Lung (tissue), 12 donors: Measurements from ENCODE around the gene ETV6. TPM values are rescaled to one million over a fixed set of nuclear protein-coding genes. Genes with fewer than 3 reads are reported as not detected.
A peak's percentile ranks its signal among the peaks of the same experiment; 100 is the strongest.

Experiments used
- ATAC-seq: fragments of 200-7000 bp; cut with Tn5 transposase; one replicate; pipeline ENCODE4 v1.9.1; 2020; ENCODE audit warnings: moderate number of reproducible peaks; ENCODE audit not compliant: insufficient read depth, low FRiP score
- DNase-seq, 3 donors: peaks; one replicate each; pipeline ENCODE4 v3.0.0-alpha.2; 2013 to 2017
- H3K27ac ChIP-seq, 2 donors: one replicate each; pipeline ENCODE4 v1.5.1; 2013; ENCODE audit warnings: mild to moderate bottlenecking in 2 of 2, moderate library complexity in 2 of 2, control low read depth in 1 of 2, inconsistent platforms in 1 of 2, low read depth in 1 of 2, low read length in 1 of 2
- H3K27me3 ChIP-seq, 3 donors: one replicate each; pipeline ENCODE4 v1.5.1; 2013; ENCODE audit warnings: low read length in 2 of 3; ENCODE audit not compliant: control insufficient read depth in 3 of 3, insufficient read depth in 3 of 3
- H3K36me3 ChIP-seq, 4 donors: one replicate each; pipeline ENCODE4 v1.5.1; 2013; ENCODE audit warnings: low read length in 4 of 4, mild to moderate bottlenecking in 1 of 4, moderate library complexity in 1 of 4; ENCODE audit not compliant: control insufficient read depth in 4 of 4, insufficient read depth in 4 of 4
- H3K4me1 ChIP-seq, 5 donors: one replicate each; pipeline ENCODE4 v1.5.1; 2013; ENCODE audit warnings: low read length in 5 of 5, mild to moderate bottlenecking in 2 of 5, moderate library complexity in 1 of 5; ENCODE audit not compliant: control insufficient read depth in 5 of 5, insufficient read depth in 5 of 5
- H3K4me3 ChIP-seq: one replicate; pipeline ENCODE4 v1.5.1; 2013; ENCODE audit warnings: mild to moderate bottlenecking, control low read depth, moderate library complexity
- H3K9ac ChIP-seq, 2 donors: one replicate each; pipeline ENCODE4 v1.5.1; 2013; ENCODE audit warnings: low read length in 2 of 2, control low read depth in 1 of 2; ENCODE audit not compliant: insufficient read depth in 1 of 2
- H3K9me3 ChIP-seq, 4 donors: one replicate each; pipeline ENCODE4 v1.5.1; 2013; ENCODE audit warnings: low read length in 3 of 4, mild to moderate bottlenecking in 1 of 4, moderate library complexity in 1 of 4; ENCODE audit not compliant: control insufficient read depth in 4 of 4, insufficient read depth in 3 of 4
- CTCF ChIP-seq: IDR thresholded peaks from 2 replicates; pipeline ENCODE4 v1.5.1; 2012; ENCODE audit warnings: mild to moderate bottlenecking; ENCODE audit errors: control extremely low read depth, extremely low read depth
- WGBS, 2 donors: extraction: QIAGEN DNeasy Blood & Tissue Kit; methylation state at CpG; one replicate each; pipeline ENCODE4 v1.1.7; 2013; 5-methylcytosine and 5-hydroxymethylcytosine counted together
- polyA plus RNA-seq, 2 donors: library from polyadenylated mRNA; stranded (reverse); fragments of 200-250 nt; gene quantifications; one replicate each; pipeline ENCODE4 v1.2.1, GENCODE V29; 2013
- total RNA-seq, 2 donors: library from RNA; depleted of rRNA in 1 of 2; stranded (reverse); fragments of >200 nt in 1 of 2; gene quantifications; one replicate each; pipeline ENCODE4 v1.2.1, GENCODE V29; 2014 to 2021
- donor health status: control.
- donor health status: control.
- donor health status: Bipolar disorder and iron deficiency.
- donor health status: healthy.
- donor health status: DM: yes; HTN: yes; CAD: no.

The ETV6 gene
- total and polyA plus RNA-seq, 4 donors, result 8.6 to 45.7 (median 13.6) TPM

GRCh38 chr12:11777451-11777850 is 128.0 kb downstream of the ETV6 start:
- Histone ChIP-seq H3K36me3 (peaks cover 0 to 2% (median 0%) of the 10 kb centered on the region in 4 donors), H3K9ac (no peak overlapping the region), H3K4me1 (peaks cover 4 to 17% (median 13%) of the 10 kb centered on the region in 5 donors), H3K4me3 (no peak overlapping the region), H3K27me3 (no peaks in the 10 kb centered on the region), H3K9me3 (no peaks in the 10 kb centered on the region), H3K27ac (no peak overlapping the region)
- 95 to 96% methylated on average over 4 of the region's 4 CpGs for WGBS, 2 donors
- DNase-seq, result no peak
- no peak for ATAC-seq
- TF ChIP-seq CTCF, result no peak

DNA sequence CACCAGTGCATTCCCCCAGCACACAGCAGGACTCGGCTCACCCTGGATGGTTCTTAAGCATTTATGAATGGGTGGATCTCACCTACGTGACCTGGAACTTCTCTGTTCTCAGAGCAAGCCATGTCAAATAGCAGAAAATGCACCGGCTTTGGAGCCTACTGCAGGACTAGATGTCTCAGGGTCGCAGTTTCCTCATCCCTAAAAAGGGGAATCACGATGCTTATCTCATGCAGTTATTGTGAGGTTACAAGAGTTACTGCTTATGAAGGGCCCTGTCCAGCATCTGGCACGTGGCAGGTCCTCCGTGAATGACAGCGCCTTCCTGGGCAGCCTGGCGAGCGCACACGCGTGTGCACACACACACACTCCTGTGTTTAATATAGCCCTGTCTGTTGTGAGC is 128.5 kb downstream of the ETV6 start:
- Histone ChIP-seq H3K27me3 (no peaks in the 10 kb centered on the region), H3K36me3 (peaks cover 0 to 2% (median 0%) of the 10 kb centered on the region in 4 donors), H3K4me3 (no peak overlapping the region), H3K27ac (peak overlapping the region in 1 of 2 donors; percentile 28), H3K9me3 (no peaks in the 10 kb centered on the region), H3K9ac (no peak overlapping the region), H3K4me1 (peaks cover 4 to 17% (median 13%) of the 10 kb centered on the region in 5 donors)
- 67 to 78% methylated on average over 12 of the region's 12 CpGs for WGBS, 2 donors
- TF ChIP-seq CTCF, result no peak
- ATAC-seq (no peak), DNase-seq (no peak)

GRCh38 chr12:11778713-11779685 is 129.5 kb downstream of the ETV6 start:
- ATAC-seq (no peak), DNase-seq (peak in 1 of 3 donors; percentile 54)
- TF ChIP-seq CTCF, result no peak
- H3K27ac ChIP-seq, result peak overlapping the region in 1 of 2 donors; percentile 67
- no peaks in the 10 kb centered on the region for H3K27me3 ChIP-seq
- WGBS, 2 donors, result 60 to 69% methylated on average over 12 of the region's 12 CpGs
- peaks cover 4 to 17% (median 11%) of the 10 kb centered on the region in 5 donors for H3K4me1 ChIP-seq
- H3K36me3 ChIP-seq, result peaks cover 0 to 2% (median 0%) of the 10 kb centered on the region in 4 donors
- H3K4me3 ChIP-seq, result no peak overlapping the region
- H3K9ac ChIP-seq, result no peak overlapping the region
- H3K9me3 ChIP-seq, result no peaks in the 10 kb centered on the region
